Pancreas (tissue), 10 donors: ENCODE measurements around the gene FKBP4. TPM values are rescaled to one million over a fixed set of nuclear protein-coding genes. Genes with fewer than 3 reads are reported as not detected.

Experiments used
- ATAC-seq, 4 donors: fragments of 200-7000 bp; cut with Tn5 transposase; one replicate each; pipeline versions ENCODE4 v1.8.0 to v1.9.1; 2020; ENCODE audit warnings: mild to moderate bottlenecking in 4 of 4, moderate library complexity in 4 of 4
- DNase-seq, 6 donors: peaks; one replicate each; pipeline ENCODE4 v3.0.0-alpha.2; 2020
- FAIRE-seq: peaks from 2 replicates; lab custom pipeline; 2012; peaks lifted over from hg19 to GRCh38; lab: Jason Lieb, UNC
- H3K27ac ChIP-seq, 4 donors: fragments of 200-600 bp; sonication (generic); 1 replicate in 3 of 4; 2 replicates in 1 of 4; pipeline versions ENCODE4 v1.5.0 to v1.8.0; 2020
- H3K27me3 ChIP-seq, 4 donors: fragments of 200-600 bp; one replicate each; pipeline ENCODE4 v1.8.0; 2021
- H3K36me3 ChIP-seq, 3 donors: fragments of 200-600 bp; sonication (generic) in 1 of 3; one replicate each; pipeline versions ENCODE4 v1.5.0 to v1.8.0; 2020 to 2021
- H3K4me1 ChIP-seq, 3 donors: fragments of 200-600 bp; one replicate each; pipeline ENCODE4 v1.8.0; 2021
- H3K4me3 ChIP-seq, 4 donors: fragments of 200-600 bp; sonication (generic) in 2 of 4; one replicate each; pipeline versions ENCODE4 v1.5.0 to v1.8.0; 2020 to 2021
- H3K9me3 ChIP-seq, 4 donors: fragments of 200-600 bp; one replicate each; pipeline ENCODE4 v1.8.0; 2021
- WGBS, 2 donors: extraction: QIAGEN DNeasy Blood & Tissue Kit; methylation state at CpG; one replicate each; pipeline ENCODE4 v1.1.7; 2013; 5-methylcytosine and 5-hydroxymethylcytosine counted together
- intact Hi-C, 3 donors: fragments of 100-400 bp; cut with DNase I; formaldehyde crosslinking; loops; one replicate each; pipeline versions ENCODE4 v1.11.1 to v1.14.2; 2022
- polyA plus RNA-seq, 2 donors: library from polyadenylated mRNA; stranded (reverse); fragments of 200-250 nt; gene quantifications; one replicate each; pipeline ENCODE4 v1.2.3, GENCODE V29; 2013
- total RNA-seq, 6 donors: library from RNA; stranded (reverse); fragmentation: NEBNext Ultra II Directional in 4 of 6; extraction: Animal tissue kit (Norgen Biotek cat#: 25700) in 4 of 6; gene quantifications; one replicate each; pipeline versions ENCODE4 v1.2.1 to v1.2.4, GENCODE V29; 2021 to 2023
- TF ChIP-seq, protein P1 (sequence below), 4 donors: fragments of 200-600 bp; sonication (generic) in 3 of 4; IDR thresholded peaks; one replicate each; pipeline versions ENCODE4 v1.5.0 to v1.8.0; 2021; ENCODE audit warnings: antibody characterized with exemption in 4 of 4
- donor health status: healthy with polysubstance abuse.
- donor health status: DM: no; HTN: no; CAD: no; lungs with moderate emphysema.
- donor health status: DM: no; HTN: no; CAD: no.
- donor health status: control.
- donor health status: control.
- donor health status: Bipolar disorder and iron deficiency.
- donor health status: DM: yes; HTN: yes; CAD: no.
- donor health status: DM: no; HTN: no; CAD: no.
- donor health status: DM: no; HTN: no; CAD: no.
- donor health status: DM: yes; HTN: yes; CAD: no.

Gene FKBP4
- total and polyA plus RNA-seq, 8 donors, result 24.2 to 72.8 (median 47.8) TPM

DNA sequence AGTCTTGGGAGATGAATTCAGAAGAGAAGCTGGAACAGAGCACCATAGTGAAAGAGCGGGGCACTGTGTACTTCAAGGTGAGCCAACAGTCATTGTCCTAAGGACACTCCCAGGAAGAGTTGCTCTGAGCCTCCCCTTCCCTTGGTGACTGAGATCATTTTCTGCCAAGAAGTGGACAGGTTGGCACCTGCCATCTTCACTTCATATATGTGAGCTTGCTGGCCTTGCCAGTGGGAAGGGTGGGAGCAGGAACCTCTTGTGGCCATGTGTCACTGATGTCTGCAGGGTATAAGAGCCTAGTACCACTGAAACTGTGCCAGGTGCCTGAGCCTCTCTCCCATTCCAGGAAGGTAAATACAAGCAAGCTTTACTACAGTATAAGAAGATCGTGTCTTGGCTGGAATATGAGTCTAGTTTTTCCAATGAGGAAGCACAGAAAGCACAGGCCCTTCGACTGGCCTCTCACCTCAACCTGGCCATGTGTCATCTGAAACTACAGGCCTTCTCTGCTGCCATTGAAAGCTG lies 5.3 kb downstream of the FKBP4 start:
- Histone ChIP-seq H3K27ac (no peak overlapping the region), H3K9me3 (no peaks in the 10 kb centered on the region), H3K27me3 (no peaks in the 10 kb centered on the region), H3K36me3 (peaks cover 6 to 71% (median 49%) of the 10 kb centered on the region in 3 donors), H3K4me3 (no peak overlapping the region), H3K4me1 (peaks cover 15 to 17% (median 15%) of the 10 kb centered on the region in 3 donors)
- DNase-seq (no peak), FAIRE-seq (no peak), ATAC-seq (no peak)
- intact Hi-C loops, result no loop called here
- TF ChIP-seq, protein P1, sequence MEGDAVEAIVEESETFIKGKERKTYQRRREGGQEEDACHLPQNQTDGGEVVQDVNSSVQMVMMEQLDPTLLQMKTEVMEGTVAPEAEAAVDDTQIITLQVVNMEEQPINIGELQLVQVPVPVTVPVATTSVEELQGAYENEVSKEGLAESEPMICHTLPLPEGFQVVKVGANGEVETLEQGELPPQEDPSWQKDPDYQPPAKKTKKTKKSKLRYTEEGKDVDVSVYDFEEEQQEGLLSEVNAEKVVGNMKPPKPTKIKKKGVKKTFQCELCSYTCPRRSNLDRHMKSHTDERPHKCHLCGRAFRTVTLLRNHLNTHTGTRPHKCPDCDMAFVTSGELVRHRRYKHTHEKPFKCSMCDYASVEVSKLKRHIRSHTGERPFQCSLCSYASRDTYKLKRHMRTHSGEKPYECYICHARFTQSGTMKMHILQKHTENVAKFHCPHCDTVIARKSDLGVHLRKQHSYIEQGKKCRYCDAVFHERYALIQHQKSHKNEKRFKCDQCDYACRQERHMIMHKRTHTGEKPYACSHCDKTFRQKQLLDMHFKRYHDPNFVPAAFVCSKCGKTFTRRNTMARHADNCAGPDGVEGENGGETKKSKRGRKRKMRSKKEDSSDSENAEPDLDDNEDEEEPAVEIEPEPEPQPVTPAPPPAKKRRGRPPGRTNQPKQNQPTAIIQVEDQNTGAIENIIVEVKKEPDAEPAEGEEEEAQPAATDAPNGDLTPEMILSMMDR (IDR thresholded peaks at IDR 0.05), result no peak
- WGBS, 2 donors, result 77 to 78% methylated on average over 3 of the region's 3 CpGs

DNA sequence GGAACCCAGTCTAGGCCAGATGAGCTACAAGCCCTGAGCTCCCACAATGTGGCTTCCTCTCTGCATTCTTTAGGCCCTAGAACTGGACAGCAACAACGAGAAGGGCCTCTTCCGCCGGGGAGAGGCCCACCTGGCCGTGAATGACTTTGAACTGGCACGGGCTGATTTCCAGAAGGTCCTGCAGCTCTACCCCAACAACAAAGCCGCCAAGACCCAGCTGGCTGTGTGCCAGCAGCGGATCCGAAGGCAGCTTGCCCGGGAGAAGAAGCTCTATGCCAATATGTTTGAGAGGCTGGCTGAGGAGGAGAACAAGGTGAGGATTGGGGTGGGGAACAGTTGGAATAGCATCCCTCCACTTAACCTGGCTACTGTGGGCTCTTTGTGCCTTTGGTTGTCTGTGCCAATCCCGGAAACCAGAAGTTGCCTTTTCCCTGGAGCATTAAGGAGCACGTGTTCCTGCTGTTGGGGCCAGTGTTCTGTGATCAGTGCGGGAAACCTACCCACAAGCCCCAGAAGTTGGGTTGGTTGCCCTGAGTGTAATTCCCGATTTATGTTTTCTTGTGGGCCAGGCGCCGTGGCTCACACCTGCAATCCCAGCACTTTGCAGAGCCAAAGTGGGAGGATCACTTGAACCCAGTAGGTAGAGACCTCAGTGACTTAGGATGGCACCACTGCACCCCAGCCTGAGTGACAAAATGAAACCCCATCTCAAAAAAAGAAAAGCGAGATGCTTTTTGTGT lies 6.4 kb downstream of the FKBP4 start:
- no peak overlapping the region for H3K4me3 ChIP-seq
- DNase-seq (no peak), FAIRE-seq (no peak), ATAC-seq (no peak)
- no peaks in the 10 kb centered on the region for H3K9me3 ChIP-seq
- no peak overlapping the region for H3K27ac ChIP-seq
- 58 to 59% methylated on average over 16 of the region's 16 CpGs for WGBS, 2 donors
- H3K27me3 ChIP-seq, result no peaks in the 10 kb centered on the region
- peaks cover 6 to 74% (median 49%) of the 10 kb centered on the region in 3 donors for H3K36me3 ChIP-seq
- intact Hi-C loops, result no loop called here
- H3K4me1 ChIP-seq, result peaks cover 15 to 17% (median 15%) of the 10 kb centered on the region in 3 donors
- TF ChIP-seq, protein P1 (IDR thresholded peaks at IDR 0.05), result no peak

DNA sequence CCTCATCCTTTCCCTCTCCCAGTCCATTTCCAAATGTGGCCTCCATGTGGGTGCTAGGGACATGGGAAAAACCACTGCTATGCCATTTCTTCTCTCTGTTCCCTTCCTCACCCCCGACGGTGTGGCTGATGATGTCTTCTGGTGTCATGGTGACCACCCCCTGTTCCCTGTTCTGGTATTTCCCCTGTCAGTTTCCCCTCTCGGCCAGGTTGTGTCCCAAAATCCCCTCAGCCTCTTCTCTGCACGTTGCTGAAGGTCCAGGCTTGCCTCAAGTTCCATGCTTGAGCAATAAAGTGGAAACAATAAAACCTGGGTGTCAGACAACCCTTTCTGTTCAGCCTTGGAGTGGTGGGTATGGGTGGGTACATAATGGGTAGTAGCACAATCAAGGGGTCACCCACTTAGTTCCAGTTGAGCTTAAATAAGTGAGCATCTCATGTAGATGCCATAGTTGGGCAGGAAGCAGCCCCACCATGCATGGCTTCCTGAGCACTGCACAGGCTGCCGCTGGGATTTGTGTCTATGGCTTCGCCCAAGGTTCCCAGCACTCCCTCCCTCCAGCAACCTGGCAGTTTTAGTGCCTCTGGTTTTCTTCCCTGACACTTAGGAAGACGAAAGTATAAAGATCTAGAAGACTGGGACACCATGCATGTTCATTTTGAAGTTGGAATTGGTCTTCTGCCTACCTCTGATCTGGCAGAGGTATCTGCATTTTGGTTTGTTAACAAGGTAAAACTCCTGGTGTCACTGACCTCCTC lies 9.0 kb downstream of the FKBP4 start:
- no peak for ATAC-seq
- WGBS, 2 donors, result 83 to 84% methylated on average over 7 of the region's 7 CpGs
- no peak for FAIRE-seq
- Histone ChIP-seq H3K4me1 (no peaks in the 10 kb centered on the region), H3K9me3 (no peaks in the 10 kb centered on the region), H3K4me3 (no peak overlapping the region), H3K27ac (no peak overlapping the region), H3K36me3 (peaks cover 6 to 65% (median 44%) of the 10 kb centered on the region in 3 donors), H3K27me3 (no peaks in the 10 kb centered on the region)
- intact Hi-C loops, result no loop called here
- TF ChIP-seq, protein P1 (IDR thresholded peaks at IDR 0.05), result no peak
- DNase-seq, result no peak

DNA sequence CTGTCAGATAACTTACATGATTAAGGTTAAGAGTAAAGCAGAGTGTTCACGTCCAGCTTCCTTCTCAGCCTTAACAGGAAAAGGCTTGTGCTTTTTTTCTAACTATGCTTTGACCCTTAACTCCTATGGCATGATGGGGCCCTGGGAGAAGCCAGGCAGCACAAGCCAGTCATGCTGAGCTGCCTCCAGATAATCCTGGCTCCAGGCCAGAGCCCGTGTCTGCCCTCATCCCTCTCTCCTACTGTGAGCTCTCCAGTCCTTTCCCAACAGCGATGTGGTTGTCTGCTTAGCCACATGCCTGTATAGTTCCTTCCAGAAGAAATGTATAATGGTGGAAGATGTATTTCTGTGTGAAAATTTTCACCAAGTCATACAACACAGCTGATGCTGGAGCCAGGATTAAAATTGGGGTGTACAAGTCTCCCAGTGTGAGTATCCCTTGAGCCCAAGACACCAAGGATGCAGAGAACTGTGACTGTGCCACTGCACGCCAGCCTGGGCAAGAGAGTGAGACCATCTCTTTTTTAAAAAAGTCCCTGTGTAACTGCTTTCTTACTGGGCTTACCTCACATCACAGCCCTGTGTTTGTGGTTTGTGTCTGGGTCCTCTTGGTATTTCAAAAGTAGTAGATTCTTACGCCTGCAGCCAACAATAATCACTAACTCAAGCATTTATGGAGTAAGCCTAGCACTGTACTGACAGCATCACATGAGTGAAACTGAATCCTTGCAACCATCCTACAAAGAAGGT lies 9.8 kb downstream of the FKBP4 start:
- intact Hi-C loops, result no loop called here
- WGBS, 2 donors, result 60 to 67% methylated on average over 5 of the region's 5 CpGs
- H3K9me3 ChIP-seq, result no peaks in the 10 kb centered on the region
- no peaks in the 10 kb centered on the region for H3K27me3 ChIP-seq
- no peak for FAIRE-seq
- DNase-seq, result no peak
- TF ChIP-seq, protein P1 (IDR thresholded peaks at IDR 0.05), result no peak
- no peaks in the 10 kb centered on the region for H3K4me1 ChIP-seq
- H3K27ac ChIP-seq, result no peak overlapping the region
- no peak overlapping the region for H3K4me3 ChIP-seq
- ATAC-seq, result peak in 3 of 4 donors; percentile 34 to 52 (median 36)
- H3K36me3 ChIP-seq, result peaks cover 6 to 57% (median 36%) of the 10 kb centered on the region in 3 donors
